Esophagus muscularis mucosa (tissue), 4 donors: ENCODE results near the gene CUL7.

Experiments used
- CTCF ChIP-seq, 3 experiments: fragments of 200-600 bp in 2 of 3; fragments of 450-650 bp in 1 of 3; sonication (generic) in 2 of 3; IDR thresholded peaks; one replicate each; pipeline ENCODE4 v1.5.1; 2017 to 2019; ENCODE audit warnings: antibody characterized with exemption in 3 of 3, mild to moderate bottlenecking in 2 of 3, moderate library complexity in 1 of 3
- EP300 ChIP-seq: sonication (generic); formaldehyde crosslinking; IDR thresholded peaks from one replicate; pipeline ENCODE4 v1.6.1; 2017; ENCODE audit warnings: antibody characterized with exemption
- POLR2A ChIP-seq: fragments of 450-650 bp; IDR thresholded peaks from one replicate; pipeline ENCODE4 v1.6.1; 2017; ENCODE audit warnings: antibody characterized with exemption, moderate library complexity, mild to moderate bottlenecking, low read depth
- POLR2AphosphoS5 ChIP-seq, 2 donors: sonication (generic); formaldehyde crosslinking; IDR thresholded peaks; one replicate each; pipeline ENCODE4 v1.6.1; 2017; ENCODE audit warnings: antibody characterized with exemption in 2 of 2

- TF ChIP-seq CTCF (IDR thresholded peaks at IDR 0.05) (no peak), POLR2A (no peak), POLR2AphosphoS5 (IDR thresholded peaks at IDR 0.05) (no peak), EP300 (no peak)
Observed at GRCh38 chr6:43076464-43077332, 23.0 kb upstream of the CUL7 start.
